GM18861 (cell line): ENCODE measurements around the gene LRATD1.
"Not testable (repeated sequence)": the region's sequence is repeated elsewhere in the genome, so short reads cannot be mapped to it uniquely, and the experiment has no call there.

Source experiments
- ATAC-seq: cut with Tn5 transposase; IDR thresholded peaks from one replicate; pipeline ENCODE4 v1.9.1; 2021; ENCODE audit not compliant: unreplicated experiment

The LRATD1 gene

GRCh38 chr2:14632133-14632936 is at the start of gene LRATD1:
Gene LRATD1, plus strand, starts transcription at chr2:14632717. Its CDS starts 1,263 bp downstream, at chr2:14633980.
- no peak for ATAC-seq

GRCh38 chr2:14583059-14583458 is 49.5 kb upstream of the LRATD1 start:
- ATAC-seq, result no peak

- ATAC-seq, result no peak
These were observed 48.7 kb upstream of the LRATD1 start for GRCh38 chr2:14583802-14584201.

- no peak for ATAC-seq
These were observed 45.4 kb upstream of the LRATD1 start for GRCh38 chr2:14587119-14587518.

GRCh38 chr2:14601156-14601770 is 31.3 kb upstream of the LRATD1 start:
- ATAC-seq, result no peak

GRCh38 chr2:14602309-14602708 is 30.2 kb upstream of the LRATD1 start:
- no peak for ATAC-seq

- no peak for ATAC-seq
These were observed 28.8 kb upstream of the LRATD1 start for GRCh38 chr2:14603676-14604075.

GRCh38 chr2:14608245-14608644 is 24.3 kb upstream of the LRATD1 start:
- ATAC-seq, result no peak

GRCh38 chr2:14614017-14614416 is 18.5 kb upstream of the LRATD1 start:
- no peak for ATAC-seq

GRCh38 chr2:14615121-14615520 is 17.4 kb upstream of the LRATD1 start:
- no peak for ATAC-seq

- ATAC-seq, result no peak
These were observed 16.8 kb upstream of the LRATD1 start for GRCh38 chr2:14615760-14616159.

- no peak for ATAC-seq
These were observed 16.2 kb upstream of the LRATD1 start for GRCh38 chr2:14616342-14616741.

GRCh38 chr2:14616950-14617349 is 15.6 kb upstream of the LRATD1 start:
- ATAC-seq, result no peak

GRCh38 chr2:14619441-14619840 is 13.1 kb upstream of the LRATD1 start:
- ATAC-seq, result no peak

- no peak for ATAC-seq
These were observed 11.4 kb upstream of the LRATD1 start for GRCh38 chr2:14621114-14621513.

- ATAC-seq, result no peak
These were observed 10.5 kb upstream of the LRATD1 start for GRCh38 chr2:14621906-14622549.

- not testable (repeated sequence) for ATAC-seq
These were observed 10.0 kb upstream of the LRATD1 start for GRCh38 chr2:14622550-14622939.

- no peak for ATAC-seq
These were observed 9.3 kb upstream of the LRATD1 start for GRCh38 chr2:14623237-14623636.

- ATAC-seq, result no peak
These were observed 5.6 kb upstream of the LRATD1 start for GRCh38 chr2:14626873-14627272.

- ATAC-seq, result no peak
These were observed 3.6 kb upstream of the LRATD1 start for GRCh38 chr2:14628901-14629300.

GRCh38 chr2:14631406-14632040 is 994 bp upstream of the LRATD1 start:
- no peak for ATAC-seq

GRCh38 chr2:14633061-14633460 is 544 bp downstream of the LRATD1 start:
- ATAC-seq, result no peak
